Ovary (tissue), 9 donors: ENCODE measurements around the gene FANCI. TPM values are rescaled to one million over a fixed set of nuclear protein-coding genes. Genes with fewer than 3 reads are reported as not detected.
A peak's percentile ranks its signal among the peaks of the same experiment; 100 is the strongest.

ENCODE experiments used
- DNase-seq, 5 donors: peaks; one replicate each; pipeline ENCODE4 v3.0.0-alpha.2; 2019 to 2020
- H3K27ac ChIP-seq, 2 donors: fragments of 200-600 bp; one replicate each; pipeline versions ENCODE4 v1.5.1 to v1.8.0; 2019 to 2022
- H3K27me3 ChIP-seq: fragments of 200-600 bp; one replicate; pipeline ENCODE4 v1.8.0; 2022
- H3K36me3 ChIP-seq: fragments of 200-600 bp; sonication (generic); one replicate; pipeline ENCODE4 v1.5.1; 2019
- H3K4me1 ChIP-seq: one replicate; pipeline ENCODE4 v1.8.1; 2013; ENCODE audit warnings: mild to moderate bottlenecking, moderate library complexity; ENCODE audit not compliant: insufficient read depth
- H3K4me3 ChIP-seq: fragments of 200-600 bp; sonication (generic); one replicate; pipeline ENCODE4 v1.5.1; 2017
- H3K9me3 ChIP-seq, 2 donors: fragments of 200-600 bp in 1 of 2; sonication (generic) in 1 of 2; one replicate each; pipeline versions ENCODE4 v1.5.1 to v1.8.1; 2013 to 2019; ENCODE audit warnings: mild to moderate bottlenecking in 1 of 2, moderate library complexity in 1 of 2
- CTCF ChIP-seq, 3 donors: fragments of 450-650 bp in 2 of 3; fragments of 200-600 bp in 1 of 3; IDR thresholded peaks; one replicate each; pipeline versions ENCODE4 v1.5.1 to v1.8.0; 2016 to 2022; ENCODE audit warnings: antibody characterized with exemption in 3 of 3, mild to moderate bottlenecking in 1 of 3
- EP300 ChIP-seq: sonication (generic); formaldehyde crosslinking; IDR thresholded peaks from one replicate; pipeline ENCODE4 v1.6.1; 2017; ENCODE audit warnings: antibody characterized with exemption
- POLR2A ChIP-seq: fragments of 450-650 bp; IDR thresholded peaks from one replicate; pipeline ENCODE4 v1.6.1; 2017; ENCODE audit warnings: antibody characterized with exemption, mild to moderate bottlenecking, moderate library complexity
- WGBS, 3 donors: extraction: QIAGEN DNeasy Blood & Tissue Kit in 1 of 3; methylation state at CpG; one replicate each; pipeline versions ENCODE4 v1.1.5 to v1.1.7; 2013 to 2017; 5-methylcytosine and 5-hydroxymethylcytosine counted together
- intact Hi-C, 4 donors: fragments of 100-400 bp; cut with DNase I; formaldehyde crosslinking; loops; one replicate each; pipeline versions ENCODE4 v1.11.0 to v1.15.1; 2022 to 2023
- polyA plus RNA-seq, 2 donors: library from polyadenylated mRNA; stranded (reverse); fragments of 200-250 nt in 1 of 2; fragments of 350-450 nt in 1 of 2; fragmentation: Illumina TruSeq in 1 of 2; extraction: RNeasy Lipid Tissue Mini Kit (QIAGEN cat#74804) in 1 of 2; gene quantifications; one replicate each; pipeline ENCODE4 v1.2.3, GENCODE V29; 2013 to 2014
- total RNA-seq, 7 donors: library from RNA; depleted of rRNA in 2 of 7; stranded (reverse); fragments of >200 nt in 2 of 7; fragmentation: NEBNext Ultra II Directional in 3 of 7; extraction: Animal tissue kit (Norgen Biotek cat#: 25700) in 3 of 7; gene quantifications; one replicate each; pipeline versions ENCODE4 v1.1.0 to v1.2.4, GENCODE V29; 2016 to 2023
- donor health status: DM: no; HTN: no; CAD: no; lungs with moderate emphysema.
- donor health status: DM: no; HTN: no; CAD: no.
- donor health status: Bipolar disorder and iron deficiency.
- donor health status: DM: yes; HTN: yes; CAD: no.
- donor health status: DM: no; HTN: no; CAD: no.
- donor health status: DM: yes; HTN: yes; CAD: no.

Gene FANCI
- total and polyA plus RNA-seq, 9 donors: 2.9 to 11.7 (median 4.6) TPM

GRCh38 chr15:89361451-89362202, 117.8 kb downstream of the FANCI start:
- H3K27ac ChIP-seq: no peak overlapping the region
- TF ChIP-seq POLR2A: no peak
- no peaks in the 10 kb centered on the region for H3K36me3 ChIP-seq
- H3K27me3 ChIP-seq: no peaks in the 10 kb centered on the region
- no peaks in the 10 kb centered on the region for H3K9me3 ChIP-seq
- intact Hi-C loops: loop anchor here in 2 of 4 donors (2.0 kb wide), 2 partner anchors 67 to 69 kb away; no protein-coding TSS in a partner anchor
- peak; percentile 42 to 80 (median 70) for DNase-seq
- WGBS, 3 donors: 6 to 11% (median 8%) methylated on average over 38 to 41 of the region's 41 CpGs
- peaks cover 6% of the 10 kb centered on the region for H3K4me1 ChIP-seq
- H3K4me3 ChIP-seq: no peak overlapping the region

- no peak overlapping the region for H3K4me3 ChIP-seq
- peaks cover 6% of the 10 kb centered on the region for H3K4me1 ChIP-seq
- intact Hi-C loops: no loop called here
- no peak overlapping the region for H3K27ac ChIP-seq
- no peak for DNase-seq
- H3K36me3 ChIP-seq: no peaks in the 10 kb centered on the region
- 1 to 3% (median 2%) methylated on average over 59 to 73 of the region's 73 CpGs for WGBS, 3 donors
- no peaks in the 10 kb centered on the region for H3K27me3 ChIP-seq
- no peaks in the 10 kb centered on the region for H3K9me3 ChIP-seq
- TF ChIP-seq CTCF (IDR thresholded peaks at IDR 0.05) (no peak), POLR2A (no peak), EP300 (no peak)
These were observed 118.7 kb downstream of the FANCI start for GRCh38 chr15:89362203-89363101.

GRCh38 chr15:89363133-89363532, 119.4 kb downstream of the FANCI start:
- no peak for TF ChIP-seq EP300
- TF ChIP-seq CTCF (IDR thresholded peaks at IDR 0.05): no peak
- TF ChIP-seq POLR2A: no peak
- Histone ChIP-seq H3K4me1 (peaks cover 6% of the 10 kb centered on the region), H3K27ac (no peak overlapping the region), H3K4me3 (no peak overlapping the region), H3K27me3 (no peaks in the 10 kb centered on the region), H3K36me3 (no peaks in the 10 kb centered on the region), H3K9me3 (no peaks in the 10 kb centered on the region)
- WGBS, 3 donors: 9 to 12% (median 10%) methylated on average over 6 of the region's 6 CpGs
- DNase-seq: no peak
- intact Hi-C loops: no loop called here

GRCh38 chr15:89363770-89364169, 120.0 kb downstream of the FANCI start:
- intact Hi-C loops: no loop called here
- TF ChIP-seq POLR2A: no peak
- no peak for TF ChIP-seq EP300
- TF ChIP-seq CTCF (IDR thresholded peaks at IDR 0.05): no peak
- no peak overlapping the region for H3K4me3 ChIP-seq
- no peak overlapping the region for H3K27ac ChIP-seq
- H3K27me3 ChIP-seq: no peaks in the 10 kb centered on the region
- no peak for DNase-seq
- 16 to 25% (median 17%) methylated on average over 4 of the region's 4 CpGs for WGBS, 3 donors
- no peaks in the 10 kb centered on the region for H3K36me3 ChIP-seq
- peaks cover 6% of the 10 kb centered on the region for H3K4me1 ChIP-seq
- no peaks in the 10 kb centered on the region for H3K9me3 ChIP-seq
